H1 (cell line): ENCODE measurements around the gene MXRA8. TPM values are rescaled to one million over a fixed set of nuclear protein-coding genes. Genes with fewer than 3 reads are reported as not detected.

Experiments
- CTCF ChIA-PET: fragments of 300-600 bp; sonication (Branson Sonifier 250); formaldehyde crosslinking; loops from one replicate; lab custom pipeline; 2021; ENCODE audit not compliant: partially characterized antibody; lab: Charles Lee
- POLR2A ChIA-PET: fragments of 300-600 bp; sonication (Branson Sonifier 250); formaldehyde crosslinking; loops from one replicate; lab custom pipeline; 2021; ENCODE audit warnings: inconsistent platforms; ENCODE audit not compliant: partially characterized antibody; lab: Charles Lee
- DNase-seq, 2 experiments: peaks; one replicate each; pipeline versions ENCODE4 v3.0.0 to v3.0.0-alpha.2; 2010 to 2022; ENCODE audit warnings: low spot score in 2 of 2, low read depth in 1 of 2, mixed read lengths in 1 of 2
- FAIRE-seq: peaks from 2 replicates; lab custom pipeline; 2011; peaks lifted over from hg19 to GRCh38; lab: Jason Lieb, UNC
- H2AFZ ChIP-seq: 2 replicates; pipeline ENCODE4 v1.8.1; 2012; ENCODE audit warnings: low read length, inconsistent platforms
- H2AK5ac ChIP-seq: 2 replicates; pipeline ENCODE4 v1.6.1; 2013; ENCODE audit warnings: low read depth, low read length
- H2BK120ac ChIP-seq: replicated peaks from 2 replicates; pipeline ENCODE3; 2013; ENCODE audit warnings: low read depth, low read length, inconsistent platforms
- H2BK12ac ChIP-seq: 2 replicates; pipeline ENCODE4 v1.6.1; 2013; ENCODE audit warnings: low read depth, low read length
- H2BK15ac ChIP-seq: 2 replicates; pipeline ENCODE4 v1.6.1; 2013; ENCODE audit warnings: low read length
- H2BK20ac ChIP-seq: 2 replicates; pipeline ENCODE4 v1.6.1; 2013; ENCODE audit warnings: low read length
- H2BK5ac ChIP-seq: 2 replicates; pipeline ENCODE4 v1.6.1; 2013; ENCODE audit warnings: low read depth, low read length
- H3K14ac ChIP-seq: 2 replicates; pipeline ENCODE4 v1.6.1; 2013; ENCODE audit warnings: inconsistent platforms; ENCODE audit not compliant: insufficient read length
- H3K18ac ChIP-seq: 2 replicates; pipeline ENCODE4 v1.6.1; 2013; ENCODE audit warnings: low read length; ENCODE audit errors: extremely low read depth
- H3K23ac ChIP-seq: 2 replicates; pipeline ENCODE4 v1.6.1; 2013; ENCODE audit warnings: inconsistent platforms; ENCODE audit not compliant: insufficient read length
- H3K23me2 ChIP-seq: 2 replicates; pipeline ENCODE4 v1.6.1; 2013; ENCODE audit warnings: low read depth, low read length
- H3K27ac ChIP-seq: 2 replicates; pipeline ENCODE4 v1.6.1; 2011; ENCODE audit warnings: low read depth, low read length, inconsistent platforms
- H3K27me3 ChIP-seq, 4 experiments: replicated peaks in 1 of 4; 1 replicate in 1 of 4; 2 replicates in 3 of 4; pipeline versions ENCODE4 v1.6.1 to v1.8.1; 2011 to 2013; ENCODE audit warnings: low read length in 3 of 4, mild to moderate bottlenecking in 3 of 4, inconsistent platforms in 2 of 4, mixed read lengths in 2 of 4, moderate library complexity in 1 of 4; ENCODE audit not compliant: control insufficient read depth in 3 of 4, insufficient read depth in 3 of 4; ENCODE audit errors: extremely low read depth in 1 of 4
- H3K36me3 ChIP-seq, 4 experiments: 2 replicates each; pipeline versions ENCODE4 v1.6.1 to v1.8.1; 2011 to 2013; ENCODE audit warnings: mild to moderate bottlenecking in 4 of 4, low read length in 3 of 4, moderate library complexity in 2 of 4, control low read depth in 1 of 4, inconsistent platforms in 1 of 4; ENCODE audit not compliant: insufficient read depth in 4 of 4, control insufficient read depth in 2 of 4
- H3K4ac ChIP-seq: replicated peaks from 2 replicates; pipeline ENCODE3; 2013; ENCODE audit warnings: low read length, low read depth, mixed read lengths, inconsistent platforms; ENCODE audit not compliant: insufficient read length
- H3K4me1 ChIP-seq, 4 experiments: replicated peaks in 1 of 4; 1 replicate in 1 of 4; 2 replicates in 3 of 4; pipeline versions ENCODE4 v1.6.1 to v1.8.1; 2011 to 2013; ENCODE audit warnings: low read length in 3 of 4, inconsistent platforms in 2 of 4, mixed read lengths in 1 of 4; ENCODE audit not compliant: insufficient read depth in 4 of 4, control insufficient read depth in 3 of 4
- H3K4me2 ChIP-seq, 2 experiments: 2 replicates each; pipeline versions ENCODE4 v1.6.1 to v1.8.1; 2011 to 2013; ENCODE audit warnings: low read depth in 2 of 2, low read length in 2 of 2, control low read depth in 1 of 2, inconsistent platforms in 1 of 2, mild to moderate bottlenecking in 1 of 2; ENCODE audit not compliant: insufficient read depth in 1 of 2
- H3K4me3 ChIP-seq, 4 experiments: fragments of 200-600, 300-600 bp in 1 of 4; sonication (generic), shearing (Covaris generic), sonication (Bioruptor Twin) in 1 of 4; 2 replicates each; pipeline versions ENCODE4 v1.5.1 to v1.8.1; 2011 to 2016; ENCODE audit warnings: low read length in 4 of 4, low read depth in 3 of 4, control low read depth in 2 of 4, inconsistent platforms in 2 of 4, mild to moderate bottlenecking in 2 of 4, mixed read lengths in 1 of 4, moderate library complexity in 1 of 4; ENCODE audit not compliant: insufficient read depth in 2 of 4; ENCODE audit errors: extremely low read depth in 1 of 4
- H3K56ac ChIP-seq: replicated peaks from 2 replicates; pipeline ENCODE3; 2013; ENCODE audit warnings: low read depth, mild to moderate bottlenecking, mixed read lengths, low read length, inconsistent platforms; ENCODE audit not compliant: insufficient read length
- H3K79me1 ChIP-seq: 2 replicates; pipeline ENCODE4 v1.6.1; 2013; ENCODE audit warnings: low read depth, low read length, control low read depth
- H3K79me2 ChIP-seq, 2 experiments: 2 replicates each; pipeline versions ENCODE4 v1.6.1 to v1.8.1; 2012 to 2013; ENCODE audit warnings: low read length in 2 of 2, mild to moderate bottlenecking in 2 of 2, inconsistent platforms in 1 of 2; ENCODE audit not compliant: insufficient read depth in 2 of 2, control insufficient read depth in 1 of 2
- H3K9ac ChIP-seq, 4 experiments: replicated peaks in 1 of 4; 1 replicate in 1 of 4; 2 replicates in 3 of 4; pipeline versions ENCODE4 v1.6.1 to v1.8.1; 2011 to 2013; ENCODE audit warnings: low read depth in 3 of 4, low read length in 3 of 4, control low read depth in 2 of 4, mild to moderate bottlenecking in 2 of 4, moderate library complexity in 2 of 4, inconsistent platforms in 1 of 4; ENCODE audit errors: extremely low read depth in 1 of 4
- H3K9me3 ChIP-seq, 2 experiments: 2 replicates each; pipeline versions ENCODE4 v1.6.1 to v1.8.1; 2012 to 2013; ENCODE audit warnings: mild to moderate bottlenecking in 2 of 2, moderate library complexity in 2 of 2, control low read depth in 1 of 2, inconsistent platforms in 1 of 2, low read depth in 1 of 2, low read length in 1 of 2, mixed read lengths in 1 of 2; ENCODE audit not compliant: insufficient read depth in 2 of 2
- H4K20me1 ChIP-seq, 2 experiments: replicated peaks in 1 of 2; 2 replicates each; pipeline versions ENCODE3 to v1.8.1; 2011 to 2013; ENCODE audit warnings: inconsistent platforms in 2 of 2, low read length in 2 of 2, mild to moderate bottlenecking in 1 of 2; ENCODE audit not compliant: insufficient read depth in 2 of 2, control insufficient read depth in 1 of 2
- H4K5ac ChIP-seq: 2 replicates; pipeline ENCODE4 v1.6.1; 2013; ENCODE audit warnings: low read length, low read depth, mixed read lengths, inconsistent platforms; ENCODE audit not compliant: insufficient read length
- H4K8ac ChIP-seq: 2 replicates; pipeline ENCODE4 v1.8.0; 2013; ENCODE audit warnings: mild to moderate bottlenecking, moderate library complexity, low read length, inconsistent platforms; ENCODE audit not compliant: insufficient read depth; ENCODE audit errors: extremely low read depth
- H4K91ac ChIP-seq: replicated peaks from 2 replicates; pipeline ENCODE3; 2013; ENCODE audit warnings: low read length, mixed read lengths, inconsistent platforms; ENCODE audit not compliant: insufficient read length
- ATF2 ChIP-seq: IDR thresholded peaks from 2 replicates; pipeline ENCODE4 v1.6.1; 2012; ENCODE audit warnings: low read length, inconsistent platforms
- BCL11A ChIP-seq, 2 experiments: IDR thresholded peaks; one replicate each; pipeline ENCODE4 v1.6.1; 2011; ENCODE audit warnings: low read depth in 2 of 2, low read length in 2 of 2, mild to moderate bottlenecking in 2 of 2
- CEBPB ChIP-seq: IDR thresholded peaks from 2 replicates; pipeline ENCODE4 v1.6.1; 2012; ENCODE audit warnings: low read depth, low read length
- E2F6 ChIP-seq: IDR thresholded peaks from 2 replicates; pipeline ENCODE4 v1.6.1; 2012; ENCODE audit warnings: inconsistent platforms
- FOSL1 ChIP-seq: IDR thresholded peaks from 2 replicates; pipeline ENCODE4 v1.6.1; 2011; ENCODE audit warnings: mild to moderate bottlenecking, low read depth, low read length, moderate library complexity; ENCODE audit not compliant: insufficient read depth
- HDAC6 ChIP-seq: IDR thresholded peaks from one replicate; pipeline ENCODE4 v1.7.1; 2012; ENCODE audit warnings: low read depth, mild to moderate bottlenecking, inconsistent platforms, low read length, moderate library complexity
- JUN ChIP-seq: IDR thresholded peaks from 2 replicates; pipeline ENCODE4 v1.6.1; 2011; ENCODE audit warnings: low read depth, mild to moderate bottlenecking, improper control_type of control experiment, low read length
- MAFK ChIP-seq: IDR thresholded peaks from 2 replicates; pipeline ENCODE4 v1.6.1; 2012; ENCODE audit warnings: low read depth, mild to moderate bottlenecking, improper control_type of control experiment, low read length
- POLR2A ChIP-seq, 2 experiments: IDR thresholded peaks; 1 replicate in 1 of 2; 2 replicates in 1 of 2; pipeline ENCODE4 v1.6.1; 2011; ENCODE audit warnings: low read depth in 2 of 2, low read length in 2 of 2, mild to moderate bottlenecking in 2 of 2; ENCODE audit errors: control extremely low read depth in 1 of 2
- SIRT6 ChIP-seq: IDR thresholded peaks from one replicate; pipeline ENCODE4 v1.7.1; 2012; ENCODE audit warnings: low read length, inconsistent platforms
- SP1 ChIP-seq: IDR thresholded peaks from 2 replicates; pipeline ENCODE4 v1.6.1; 2011; ENCODE audit warnings: low read depth, low read length
- TEAD4 ChIP-seq: IDR thresholded peaks from 2 replicates; pipeline ENCODE4 v1.6.1; 2012; ENCODE audit warnings: low read depth, low read length, inconsistent platforms, mixed read lengths
- ZNF274 ChIP-seq: IDR thresholded peaks from 2 replicates; pipeline ENCODE4 v1.7.0; 2012; ENCODE audit warnings: low read length, borderline replicate concordance; ENCODE audit errors: extremely low read depth
- WGBS, 2 experiments: shearing (Covaris generic) in 1 of 2; methylation state at CpG; one replicate each; pipeline versions ENCODE4 v1.1.6 to v1.1.7; 2013 to 2015; ENCODE audit warnings: low lambda C conversion rate in 2 of 2, mixed read lengths in 2 of 2, inconsistent platforms in 1 of 2, low coverage in 1 of 2, missing lambda C conversion rate in 1 of 2; ENCODE audit not compliant: insufficient replicate concordance in 2 of 2, insufficient coverage in 1 of 2, insufficient read length in 1 of 2; ENCODE audit errors: extremely low coverage in 1 of 2, missing lambda C conversion rate in 1 of 2; 5-methylcytosine and 5-hydroxymethylcytosine counted together
- polyA plus RNA-seq, 7 experiments: library from polyadenylated mRNA; depleted of rRNA in 3 of 7; stranded (reverse) in 5 of 7; unstranded in 2 of 7; fragments of >200 nt in 5 of 7; fragments of 200-250 nt in 2 of 7; gene quantifications; 1 replicate in 5 of 7; 2 replicates in 1 of 7; 4 replicates in 1 of 7; pipeline versions ENCODE4 v1.2.1 to v1.2.3, GENCODE V29; 2011 to 2013; ENCODE audit warnings: missing spikeins in 2 of 7, mixed read lengths in 2 of 7
- total RNA-seq: library from RNA; stranded (reverse); fragmentation: NEBNext Ultra II Directional; extraction: Animal tissue kit (Norgen Biotek cat#: 25700); gene quantifications from 2 replicates; pipeline ENCODE4 v1.2.1, GENCODE V29; 2021

Gene MXRA8
- total and polyA plus RNA-seq, 2 of the 8 experiments (the other 6 are each of a cell fraction or from before 2014, with no cell fraction given): 10.5 to 17.2 TPM

- Histone ChIP-seq H3K27me3 (no peaks in the 10 kb centered on the region; a peak in 4 of 7 replicates), H3K4me2 (no peak overlapping the region), H3K23ac (no peak overlapping the region), H2BK20ac (no peak overlapping the region), H3K4me3 (no peak overlapping the region), H3K14ac (no peak overlapping the region), H4K91ac (no peak overlapping the region), H2BK12ac (no peak overlapping the region), H4K8ac (no peak overlapping the region), H3K18ac (no peak overlapping the region), H3K79me2 (no peaks in the 10 kb centered on the region), H2BK15ac (no peak overlapping the region), H3K4ac (no peak overlapping the region), H2BK120ac (no peak overlapping the region), H3K9me3 (peaks cover 12 to 18% of the 10 kb centered on the region in 2 experiments; a peak in 3 of 4 replicates), H3K9ac (no peak overlapping the region), H3K56ac (no peak overlapping the region), H3K27ac (no peak overlapping the region), H2AFZ (no peak overlapping the region), H4K20me1 (peaks cover 0 to 9% of the 10 kb centered on the region in 2 experiments), H3K23me2 (peaks cover 17% of the 10 kb centered on the region), H3K36me3 (no peaks in the 10 kb centered on the region; a peak in 1 of 8 replicates), H2AK5ac (no peak overlapping the region), H4K5ac (no peak overlapping the region), H2BK5ac (no peak overlapping the region), H3K79me1 (no peaks in the 10 kb centered on the region), H3K4me1 (peaks cover 0 to 9% (median 3%) of the 10 kb centered on the region in 4 experiments; a peak in 4 of 7 replicates)
- DNase-seq (no peak), FAIRE-seq (no peak)
- 80% methylated on average over 14 of the region's 14 CpGs; no CpG with 5 or more reads in 1 of the 2 experiments for WGBS, 2 experiments
- CTCF ChIA-PET: interaction anchor here (0.7 kb wide), 1 partner anchor 25 kb away, joined by 3 read pairs; no protein-coding TSS in a partner anchor
- POLR2A ChIA-PET: interaction anchor here (2.2 kb wide), 1 partner anchor 30 kb away, joined by 4 read pairs; no protein-coding TSS in a partner anchor
- TF ChIP-seq HDAC6 (no peak), SP1 (no peak), JUN (no peak), POLR2A (IDR thresholded peaks at IDR 0.05; ENCODE audit: control extremely low read depth in 1 of 2, low read depth in 2 of 2, low read length in 2 of 2) (no peak), ZNF274 (no peak), SIRT6 (no peak), E2F6 (no peak), CEBPB (no peak), MAFK (no peak), TEAD4 (no peak), FOSL1 (no peak), BCL11A (IDR thresholded peaks at IDR 0.05; ENCODE audit: low read depth in 2 of 2, low read length in 2 of 2) (no peak), ATF2 (no peak)
Measured at GRCh38 chr1:1364266-1364665, 5.9 kb upstream of the MXRA8 start.
